H1 (cell line): ENCODE results near the gene SOBP. TPM values are rescaled to one million over a fixed set of nuclear protein-coding genes. Genes with fewer than 3 reads are reported as not detected.

ENCODE experiments used
- CTCF ChIA-PET: fragments of 300-600 bp; sonication (Branson Sonifier 250); formaldehyde crosslinking; loops from one replicate; lab custom pipeline; 2021; ENCODE audit not compliant: partially characterized antibody; lab: Charles Lee
- POLR2A ChIA-PET: fragments of 300-600 bp; sonication (Branson Sonifier 250); formaldehyde crosslinking; loops from one replicate; lab custom pipeline; 2021; ENCODE audit warnings: inconsistent platforms; ENCODE audit not compliant: partially characterized antibody; lab: Charles Lee
- DNase-seq, 2 experiments: peaks; one replicate each; pipeline versions ENCODE4 v3.0.0 to v3.0.0-alpha.2; 2010 to 2022; ENCODE audit warnings: low spot score in 2 of 2, low read depth in 1 of 2, mixed read lengths in 1 of 2
- FAIRE-seq: peaks from 2 replicates; lab custom pipeline; 2011; peaks lifted over from hg19 to GRCh38; lab: Jason Lieb, UNC
- H2AFZ ChIP-seq: 2 replicates; pipeline ENCODE4 v1.8.1; 2012; ENCODE audit warnings: low read length, inconsistent platforms
- H2AK5ac ChIP-seq: 2 replicates; pipeline ENCODE4 v1.6.1; 2013; ENCODE audit warnings: low read depth, low read length
- H2BK120ac ChIP-seq: replicated peaks from 2 replicates; pipeline ENCODE3; 2013; ENCODE audit warnings: low read depth, low read length, inconsistent platforms
- H2BK12ac ChIP-seq: 2 replicates; pipeline ENCODE4 v1.6.1; 2013; ENCODE audit warnings: low read depth, low read length
- H2BK15ac ChIP-seq: 2 replicates; pipeline ENCODE4 v1.6.1; 2013; ENCODE audit warnings: low read length
- H2BK20ac ChIP-seq: 2 replicates; pipeline ENCODE4 v1.6.1; 2013; ENCODE audit warnings: low read length
- H2BK5ac ChIP-seq: 2 replicates; pipeline ENCODE4 v1.6.1; 2013; ENCODE audit warnings: low read depth, low read length
- H3K14ac ChIP-seq: 2 replicates; pipeline ENCODE4 v1.6.1; 2013; ENCODE audit warnings: inconsistent platforms; ENCODE audit not compliant: insufficient read length
- H3K18ac ChIP-seq: 2 replicates; pipeline ENCODE4 v1.6.1; 2013; ENCODE audit warnings: low read length; ENCODE audit errors: extremely low read depth
- H3K23ac ChIP-seq: 2 replicates; pipeline ENCODE4 v1.6.1; 2013; ENCODE audit warnings: inconsistent platforms; ENCODE audit not compliant: insufficient read length
- H3K23me2 ChIP-seq: 2 replicates; pipeline ENCODE4 v1.6.1; 2013; ENCODE audit warnings: low read depth, low read length
- H3K27ac ChIP-seq: 2 replicates; pipeline ENCODE4 v1.6.1; 2011; ENCODE audit warnings: low read depth, low read length, inconsistent platforms
- H3K27me3 ChIP-seq, 4 experiments: replicated peaks in 1 of 4; 1 replicate in 1 of 4; 2 replicates in 3 of 4; pipeline versions ENCODE4 v1.6.1 to v1.8.1; 2011 to 2013; ENCODE audit warnings: low read length in 3 of 4, mild to moderate bottlenecking in 3 of 4, inconsistent platforms in 2 of 4, mixed read lengths in 2 of 4, moderate library complexity in 1 of 4; ENCODE audit not compliant: control insufficient read depth in 3 of 4, insufficient read depth in 3 of 4; ENCODE audit errors: extremely low read depth in 1 of 4
- H3K36me3 ChIP-seq, 4 experiments: 2 replicates each; pipeline versions ENCODE4 v1.6.1 to v1.8.1; 2011 to 2013; ENCODE audit warnings: mild to moderate bottlenecking in 4 of 4, low read length in 3 of 4, moderate library complexity in 2 of 4, control low read depth in 1 of 4, inconsistent platforms in 1 of 4; ENCODE audit not compliant: insufficient read depth in 4 of 4, control insufficient read depth in 2 of 4
- H3K4ac ChIP-seq: replicated peaks from 2 replicates; pipeline ENCODE3; 2013; ENCODE audit warnings: low read length, low read depth, mixed read lengths, inconsistent platforms; ENCODE audit not compliant: insufficient read length
- H3K4me1 ChIP-seq, 4 experiments: replicated peaks in 1 of 4; 1 replicate in 1 of 4; 2 replicates in 3 of 4; pipeline versions ENCODE4 v1.6.1 to v1.8.1; 2011 to 2013; ENCODE audit warnings: low read length in 3 of 4, inconsistent platforms in 2 of 4, mixed read lengths in 1 of 4; ENCODE audit not compliant: insufficient read depth in 4 of 4, control insufficient read depth in 3 of 4
- H3K4me2 ChIP-seq, 2 experiments: 2 replicates each; pipeline versions ENCODE4 v1.6.1 to v1.8.1; 2011 to 2013; ENCODE audit warnings: low read depth in 2 of 2, low read length in 2 of 2, control low read depth in 1 of 2, inconsistent platforms in 1 of 2, mild to moderate bottlenecking in 1 of 2; ENCODE audit not compliant: insufficient read depth in 1 of 2
- H3K4me3 ChIP-seq, 4 experiments: fragments of 200-600, 300-600 bp in 1 of 4; sonication (generic), shearing (Covaris generic), sonication (Bioruptor Twin) in 1 of 4; 2 replicates each; pipeline versions ENCODE4 v1.5.1 to v1.8.1; 2011 to 2016; ENCODE audit warnings: low read length in 4 of 4, low read depth in 3 of 4, control low read depth in 2 of 4, inconsistent platforms in 2 of 4, mild to moderate bottlenecking in 2 of 4, mixed read lengths in 1 of 4, moderate library complexity in 1 of 4; ENCODE audit not compliant: insufficient read depth in 2 of 4; ENCODE audit errors: extremely low read depth in 1 of 4
- H3K56ac ChIP-seq: replicated peaks from 2 replicates; pipeline ENCODE3; 2013; ENCODE audit warnings: low read depth, mild to moderate bottlenecking, mixed read lengths, low read length, inconsistent platforms; ENCODE audit not compliant: insufficient read length
- H3K79me1 ChIP-seq: 2 replicates; pipeline ENCODE4 v1.6.1; 2013; ENCODE audit warnings: low read depth, low read length, control low read depth
- H3K79me2 ChIP-seq, 2 experiments: 2 replicates each; pipeline versions ENCODE4 v1.6.1 to v1.8.1; 2012 to 2013; ENCODE audit warnings: low read length in 2 of 2, mild to moderate bottlenecking in 2 of 2, inconsistent platforms in 1 of 2; ENCODE audit not compliant: insufficient read depth in 2 of 2, control insufficient read depth in 1 of 2
- H3K9ac ChIP-seq, 4 experiments: replicated peaks in 1 of 4; 1 replicate in 1 of 4; 2 replicates in 3 of 4; pipeline versions ENCODE4 v1.6.1 to v1.8.1; 2011 to 2013; ENCODE audit warnings: low read depth in 3 of 4, low read length in 3 of 4, control low read depth in 2 of 4, mild to moderate bottlenecking in 2 of 4, moderate library complexity in 2 of 4, inconsistent platforms in 1 of 4; ENCODE audit errors: extremely low read depth in 1 of 4
- H3K9me3 ChIP-seq, 2 experiments: 2 replicates each; pipeline versions ENCODE4 v1.6.1 to v1.8.1; 2012 to 2013; ENCODE audit warnings: mild to moderate bottlenecking in 2 of 2, moderate library complexity in 2 of 2, control low read depth in 1 of 2, inconsistent platforms in 1 of 2, low read depth in 1 of 2, low read length in 1 of 2, mixed read lengths in 1 of 2; ENCODE audit not compliant: insufficient read depth in 2 of 2
- H4K20me1 ChIP-seq, 2 experiments: replicated peaks in 1 of 2; 2 replicates each; pipeline versions ENCODE3 to v1.8.1; 2011 to 2013; ENCODE audit warnings: inconsistent platforms in 2 of 2, low read length in 2 of 2, mild to moderate bottlenecking in 1 of 2; ENCODE audit not compliant: insufficient read depth in 2 of 2, control insufficient read depth in 1 of 2
- H4K5ac ChIP-seq: 2 replicates; pipeline ENCODE4 v1.6.1; 2013; ENCODE audit warnings: low read length, low read depth, mixed read lengths, inconsistent platforms; ENCODE audit not compliant: insufficient read length
- H4K8ac ChIP-seq: 2 replicates; pipeline ENCODE4 v1.8.0; 2013; ENCODE audit warnings: mild to moderate bottlenecking, moderate library complexity, low read length, inconsistent platforms; ENCODE audit not compliant: insufficient read depth; ENCODE audit errors: extremely low read depth
- H4K91ac ChIP-seq: replicated peaks from 2 replicates; pipeline ENCODE3; 2013; ENCODE audit warnings: low read length, mixed read lengths, inconsistent platforms; ENCODE audit not compliant: insufficient read length
- BRCA1 ChIP-seq: IDR thresholded peaks from 2 replicates; pipeline ENCODE4 v1.6.1; 2012; ENCODE audit warnings: low read depth, low read length, improper control_type of control experiment
- EP300 ChIP-seq, 2 experiments: IDR thresholded peaks; 1 replicate in 1 of 2; 2 replicates in 1 of 2; pipeline ENCODE4 v1.6.1; 2011 to 2012; ENCODE audit warnings: low read depth in 2 of 2, low read length in 2 of 2, mild to moderate bottlenecking in 2 of 2, borderline replicate concordance in 1 of 2, inconsistent platforms in 1 of 2, moderate library complexity in 1 of 2
- HDAC2 ChIP-seq, 2 experiments: fragments of 300-600 bp in 1 of 2; sonication (generic) in 1 of 2; IDR thresholded peaks; 2 replicates each; pipeline ENCODE4 v1.6.1; 2011 to 2012; ENCODE audit warnings: low read depth in 2 of 2, low read length in 2 of 2, mild to moderate bottlenecking in 2 of 2, moderate library complexity in 2 of 2, borderline replicate concordance in 1 of 2, inconsistent platforms in 1 of 2
- JUN ChIP-seq: IDR thresholded peaks from 2 replicates; pipeline ENCODE4 v1.6.1; 2011; ENCODE audit warnings: low read depth, mild to moderate bottlenecking, improper control_type of control experiment, low read length
- KDM1A ChIP-seq: fragments of 200-600, 300-600 bp; sonication (generic); IDR thresholded peaks from 2 replicates; pipeline ENCODE4 v1.7.1; 2016; ENCODE audit warnings: mild to moderate bottlenecking, low read length, borderline replicate concordance
- KDM4A ChIP-seq: IDR thresholded peaks from one replicate; pipeline ENCODE4 v1.7.1; 2012; ENCODE audit warnings: low read depth, mild to moderate bottlenecking, moderate library complexity, low read length, inconsistent platforms; ENCODE audit not compliant: severe bottlenecking
- NRF1 ChIP-seq: IDR thresholded peaks from 2 replicates; pipeline ENCODE4 v1.6.1; 2011; ENCODE audit warnings: mild to moderate bottlenecking, low read depth, low read length, improper control_type of control experiment
- RBBP5 ChIP-seq: IDR thresholded peaks from 2 replicates; pipeline ENCODE4 v1.7.1; 2012; ENCODE audit warnings: low read depth, mild to moderate bottlenecking, inconsistent platforms, low read length, moderate library complexity, borderline replicate concordance
- RXRA ChIP-seq: IDR thresholded peaks from 2 replicates; pipeline ENCODE4 v1.6.1; 2011; ENCODE audit warnings: low read depth, mild to moderate bottlenecking, low read length, moderate library complexity; ENCODE audit not compliant: insufficient read depth
- WGBS, 2 experiments: shearing (Covaris generic) in 1 of 2; methylation state at CpG; one replicate each; pipeline versions ENCODE4 v1.1.6 to v1.1.7; 2013 to 2015; ENCODE audit warnings: low lambda C conversion rate in 2 of 2, mixed read lengths in 2 of 2, inconsistent platforms in 1 of 2, low coverage in 1 of 2, missing lambda C conversion rate in 1 of 2; ENCODE audit not compliant: insufficient replicate concordance in 2 of 2, insufficient coverage in 1 of 2, insufficient read length in 1 of 2; ENCODE audit errors: extremely low coverage in 1 of 2, missing lambda C conversion rate in 1 of 2; 5-methylcytosine and 5-hydroxymethylcytosine counted together
- polyA plus RNA-seq, 7 experiments: library from polyadenylated mRNA; depleted of rRNA in 3 of 7; stranded (reverse) in 5 of 7; unstranded in 2 of 7; fragments of >200 nt in 5 of 7; fragments of 200-250 nt in 2 of 7; gene quantifications; 1 replicate in 5 of 7; 2 replicates in 1 of 7; 4 replicates in 1 of 7; pipeline versions ENCODE4 v1.2.1 to v1.2.3, GENCODE V29; 2011 to 2013; ENCODE audit warnings: missing spikeins in 2 of 7, mixed read lengths in 2 of 7
- total RNA-seq: library from RNA; stranded (reverse); fragmentation: NEBNext Ultra II Directional; extraction: Animal tissue kit (Norgen Biotek cat#: 25700); gene quantifications from 2 replicates; pipeline ENCODE4 v1.2.1, GENCODE V29; 2021
- TF ChIP-seq, protein P1 (sequence below), 3 experiments: IDR thresholded peaks; 1 replicate in 2 of 3; 2 replicates in 1 of 3; pipeline versions ENCODE4 v1.5.1 to v1.6.1; 2011; ENCODE audit warnings: low read length in 3 of 3, mild to moderate bottlenecking in 3 of 3, inconsistent platforms in 2 of 3, low read depth in 1 of 3, moderate library complexity in 1 of 3; ENCODE audit not compliant: insufficient read depth in 1 of 3; ENCODE audit errors: control extremely low read depth in 1 of 3

The SOBP gene
- total and polyA plus RNA-seq, 2 of the 8 experiments (the other 6 are each of a cell fraction or from before 2014, with no cell fraction given), result 0.45 to 6.2 TPM

GRCh38 chr6:107532706-107533105 is 42.8 kb downstream of the SOBP start:
- H2BK5ac ChIP-seq, result no peak overlapping the region
- 86% methylated on average over 6 of the region's 6 CpGs; no CpG with 5 or more reads in 1 of the 2 experiments for WGBS, 2 experiments
- 0 out of 4 replicates have a peak overlapping the region, but pooled peaks of 1 of the 2 experiments have one; percentile 30 for H3K4me2 ChIP-seq
- H2BK20ac ChIP-seq, result no peak overlapping the region
- H4K8ac ChIP-seq, result no peak overlapping the region
- H3K79me1 ChIP-seq, result no peaks in the 10 kb centered on the region
- no peak overlapping the region for H2AK5ac ChIP-seq
- H3K9ac ChIP-seq, result no peak overlapping the region; a peak in 2 of 7 replicates
- H3K18ac ChIP-seq, result 0 out of 2 replicates have a peak overlapping the region, but pooled peaks have one; percentile 40
- H3K14ac ChIP-seq, result no peak overlapping the region
- no peak overlapping the region for H3K4me3 ChIP-seq
- no peaks in the 10 kb centered on the region for H3K9me3 ChIP-seq
- H2BK12ac ChIP-seq, result no peak overlapping the region
- no peak overlapping the region for H2AFZ ChIP-seq
- no peak overlapping the region for H2BK15ac ChIP-seq
- TF ChIP-seq, protein P1, sequence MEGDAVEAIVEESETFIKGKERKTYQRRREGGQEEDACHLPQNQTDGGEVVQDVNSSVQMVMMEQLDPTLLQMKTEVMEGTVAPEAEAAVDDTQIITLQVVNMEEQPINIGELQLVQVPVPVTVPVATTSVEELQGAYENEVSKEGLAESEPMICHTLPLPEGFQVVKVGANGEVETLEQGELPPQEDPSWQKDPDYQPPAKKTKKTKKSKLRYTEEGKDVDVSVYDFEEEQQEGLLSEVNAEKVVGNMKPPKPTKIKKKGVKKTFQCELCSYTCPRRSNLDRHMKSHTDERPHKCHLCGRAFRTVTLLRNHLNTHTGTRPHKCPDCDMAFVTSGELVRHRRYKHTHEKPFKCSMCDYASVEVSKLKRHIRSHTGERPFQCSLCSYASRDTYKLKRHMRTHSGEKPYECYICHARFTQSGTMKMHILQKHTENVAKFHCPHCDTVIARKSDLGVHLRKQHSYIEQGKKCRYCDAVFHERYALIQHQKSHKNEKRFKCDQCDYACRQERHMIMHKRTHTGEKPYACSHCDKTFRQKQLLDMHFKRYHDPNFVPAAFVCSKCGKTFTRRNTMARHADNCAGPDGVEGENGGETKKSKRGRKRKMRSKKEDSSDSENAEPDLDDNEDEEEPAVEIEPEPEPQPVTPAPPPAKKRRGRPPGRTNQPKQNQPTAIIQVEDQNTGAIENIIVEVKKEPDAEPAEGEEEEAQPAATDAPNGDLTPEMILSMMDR (IDR thresholded peaks at IDR 0.05; ENCODE audit: control extremely low read depth in 1 of 3, insufficient read depth in 1 of 3, low read depth in 1 of 3, low read length in 3 of 3), result no peak
- no peak for TF ChIP-seq KDM1A
- no peak for TF ChIP-seq KDM4A
- no peak for TF ChIP-seq RBBP5
- TF ChIP-seq NRF1, result no peak
- TF ChIP-seq JUN, result no peak
- TF ChIP-seq RXRA, result no peak
- TF ChIP-seq EP300 (IDR thresholded peaks at IDR 0.05; ENCODE audit: borderline replicate concordance in 1 of 2, low read depth in 2 of 2, low read length in 2 of 2), result no peak
- TF ChIP-seq HDAC2 (IDR thresholded peaks at IDR 0.05; ENCODE audit: borderline replicate concordance in 1 of 2, low read depth in 2 of 2, low read length in 2 of 2), result no peak
- no peak for TF ChIP-seq BRCA1
- TF ChIP-seq, all 59 proteins: peak for 0
- Histone ChIP-seq H3K4ac (no peak overlapping the region), H3K27ac (no peak overlapping the region), H3K4me1 (peaks cover 2 to 14% (median 12%) of the 10 kb centered on the region in 4 experiments; a peak in 6 of 7 replicates), H3K23me2 (no peaks in the 10 kb centered on the region; the same call in 1 of the 2 replicates), H3K27me3 (no peaks in the 10 kb centered on the region), H4K20me1 (no peaks in the 10 kb centered on the region), H3K79me2 (no peaks in the 10 kb centered on the region), H4K91ac (no peak overlapping the region), H2BK120ac (no peak overlapping the region), H3K56ac (no peak overlapping the region), H3K23ac (no peak overlapping the region), H3K36me3 (no peaks in the 10 kb centered on the region), H4K5ac (no peak overlapping the region)
- POLR2A ChIA-PET, result interaction anchor here (1.1 kb wide), 2 partner anchors 42 to 47 kb away, joined by 3 read pairs; no protein-coding TSS in a partner anchor
- FAIRE-seq, result no peak
- CTCF ChIA-PET, result interaction anchor here (1.1 kb wide), 1 partner anchor 77 kb away, joined by 4 read pairs; no protein-coding TSS in a partner anchor
- DNase-seq, result no peak
